Epithelial cell of proximal tubule (primary cell): ENCODE results near the gene GRM2. TPM values are rescaled to one million over a fixed set of nuclear protein-coding genes. Genes with fewer than 3 reads are reported as not detected.

Source experiments
- DNase-seq: peaks from one replicate; pipeline ENCODE4 v3.0.0-alpha.2; 2011; ENCODE audit warnings: low read depth
- H3K4me3 ChIP-seq: 2 replicates; pipeline ENCODE4 v1.5.1; 2011; ENCODE audit warnings: low read depth, mild to moderate bottlenecking, low read length
- total RNA-seq: library from RNA; depleted of rRNA; stranded (reverse); fragments of >200 nt; gene quantifications from 2 replicates; pipeline ENCODE4 v1.2.3, GENCODE V29; 2015
- TF ChIP-seq, protein P1 (sequence below): conservative IDR thresholded peaks from 2 replicates; pipeline ENCODE4 v1.5.1; 2012; ENCODE audit warnings: low read depth, mild to moderate bottlenecking, low read length

Gene GRM2
- total RNA-seq, 1 donor from 2014 or later: not detected

DNA sequence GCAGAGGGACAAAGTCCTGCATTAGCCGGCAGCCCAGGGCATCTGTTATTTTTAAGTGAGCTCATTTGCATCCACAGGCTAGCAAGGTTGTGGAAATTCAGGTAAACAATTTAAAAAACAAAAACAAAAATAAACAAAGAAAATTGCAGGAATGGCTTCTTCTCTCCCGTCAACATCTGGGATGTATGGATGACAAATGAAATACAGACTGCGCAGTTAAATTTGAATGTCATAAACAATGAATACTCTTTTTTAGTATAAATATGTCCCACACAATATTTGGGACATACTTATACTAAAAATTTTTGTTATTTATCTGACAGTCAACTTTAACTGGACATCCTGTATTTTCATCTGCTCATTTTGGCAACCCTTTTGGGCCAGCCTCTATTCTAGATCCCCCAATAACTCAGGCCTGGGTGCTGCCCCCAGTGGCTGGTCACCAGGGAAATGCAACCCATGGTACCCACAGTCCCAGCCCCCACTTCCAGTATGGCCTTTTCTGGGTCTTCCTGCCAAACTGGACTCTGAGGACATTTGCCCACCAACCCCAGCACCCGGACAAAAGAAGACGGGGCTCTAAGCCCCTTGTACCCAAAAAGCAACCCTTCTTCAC lies 12.7 kb downstream of the GRM2 start:
- no peak overlapping the region for H3K4me3 ChIP-seq
- no peak for DNase-seq
- TF ChIP-seq, protein P1, sequence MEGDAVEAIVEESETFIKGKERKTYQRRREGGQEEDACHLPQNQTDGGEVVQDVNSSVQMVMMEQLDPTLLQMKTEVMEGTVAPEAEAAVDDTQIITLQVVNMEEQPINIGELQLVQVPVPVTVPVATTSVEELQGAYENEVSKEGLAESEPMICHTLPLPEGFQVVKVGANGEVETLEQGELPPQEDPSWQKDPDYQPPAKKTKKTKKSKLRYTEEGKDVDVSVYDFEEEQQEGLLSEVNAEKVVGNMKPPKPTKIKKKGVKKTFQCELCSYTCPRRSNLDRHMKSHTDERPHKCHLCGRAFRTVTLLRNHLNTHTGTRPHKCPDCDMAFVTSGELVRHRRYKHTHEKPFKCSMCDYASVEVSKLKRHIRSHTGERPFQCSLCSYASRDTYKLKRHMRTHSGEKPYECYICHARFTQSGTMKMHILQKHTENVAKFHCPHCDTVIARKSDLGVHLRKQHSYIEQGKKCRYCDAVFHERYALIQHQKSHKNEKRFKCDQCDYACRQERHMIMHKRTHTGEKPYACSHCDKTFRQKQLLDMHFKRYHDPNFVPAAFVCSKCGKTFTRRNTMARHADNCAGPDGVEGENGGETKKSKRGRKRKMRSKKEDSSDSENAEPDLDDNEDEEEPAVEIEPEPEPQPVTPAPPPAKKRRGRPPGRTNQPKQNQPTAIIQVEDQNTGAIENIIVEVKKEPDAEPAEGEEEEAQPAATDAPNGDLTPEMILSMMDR: no peak

DNA sequence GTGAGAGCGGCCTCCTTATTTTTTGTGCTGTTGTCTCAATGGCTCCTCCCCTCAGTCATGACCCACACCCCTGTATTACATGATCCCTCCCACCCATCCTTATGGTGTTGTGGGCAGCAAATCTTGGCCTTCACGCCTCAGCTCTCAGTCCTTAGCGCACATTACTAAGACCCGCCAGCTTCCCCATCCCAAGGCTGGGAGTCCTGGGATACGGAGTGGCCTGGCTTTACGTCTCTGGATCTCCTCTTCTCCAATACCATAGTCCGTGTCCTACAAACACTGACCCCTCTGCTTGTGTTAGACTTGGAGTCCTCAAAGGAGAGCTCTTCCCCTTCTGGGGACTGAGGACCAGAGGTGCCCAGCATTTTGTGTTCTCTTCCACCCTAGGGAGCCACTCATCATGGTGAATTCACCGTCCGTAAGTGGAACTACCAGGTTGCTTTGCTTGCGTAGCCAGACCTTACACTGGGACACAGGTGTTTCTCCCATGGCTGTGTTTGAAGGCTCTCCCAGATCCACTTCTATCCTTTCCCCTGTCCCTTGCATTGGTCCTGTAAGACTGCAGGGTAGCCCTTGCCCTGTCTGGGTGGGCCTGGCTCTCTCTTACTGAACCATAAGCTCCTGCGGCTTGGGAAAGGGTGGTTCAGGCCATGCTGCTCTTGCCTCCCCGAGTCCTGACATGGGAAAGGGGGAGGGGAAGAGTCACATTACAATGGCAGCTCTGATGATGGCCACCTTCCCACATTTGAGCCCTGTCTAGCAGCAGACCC lies 13.6 kb downstream of the GRM2 start:
- no peak for DNase-seq
- no peak overlapping the region for H3K4me3 ChIP-seq
- TF ChIP-seq, protein P1: no peak

DNA sequence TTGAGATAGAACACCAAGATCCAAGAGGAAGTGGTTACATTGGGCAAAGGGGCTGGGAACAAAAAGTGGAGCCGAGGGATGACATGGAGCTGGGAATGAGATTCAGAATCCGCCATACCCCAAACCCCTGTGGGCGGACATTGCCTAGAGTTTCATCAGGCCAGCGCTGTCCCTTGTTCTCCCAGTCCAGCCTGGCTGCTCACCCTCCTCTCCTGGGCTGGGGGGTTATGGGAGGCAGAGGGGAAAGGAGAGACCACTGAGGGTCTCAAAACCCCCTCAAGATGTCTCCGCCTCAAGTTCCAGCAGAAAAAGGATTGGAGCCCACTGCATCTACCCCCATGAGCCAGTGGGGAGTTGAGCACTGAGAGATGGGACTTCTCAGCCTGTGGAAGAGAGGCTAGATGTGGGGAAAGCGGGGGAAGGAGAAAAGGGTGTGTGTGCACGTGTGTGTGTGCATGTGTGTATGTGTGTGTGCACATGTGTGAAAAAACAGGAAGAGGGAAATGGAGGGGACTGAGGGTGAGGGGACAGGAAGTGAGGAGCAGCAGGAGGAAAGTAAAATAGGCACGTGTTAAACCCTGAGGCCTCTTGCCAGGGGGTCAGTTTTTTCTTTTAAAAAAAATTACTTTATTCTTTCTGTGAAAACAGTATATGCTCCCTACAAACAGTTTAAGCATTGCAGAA lies 14.3 kb downstream of the GRM2 start:
- H3K4me3 ChIP-seq: no peak overlapping the region
- DNase-seq: no peak
- TF ChIP-seq, protein P1: no peak

DNA sequence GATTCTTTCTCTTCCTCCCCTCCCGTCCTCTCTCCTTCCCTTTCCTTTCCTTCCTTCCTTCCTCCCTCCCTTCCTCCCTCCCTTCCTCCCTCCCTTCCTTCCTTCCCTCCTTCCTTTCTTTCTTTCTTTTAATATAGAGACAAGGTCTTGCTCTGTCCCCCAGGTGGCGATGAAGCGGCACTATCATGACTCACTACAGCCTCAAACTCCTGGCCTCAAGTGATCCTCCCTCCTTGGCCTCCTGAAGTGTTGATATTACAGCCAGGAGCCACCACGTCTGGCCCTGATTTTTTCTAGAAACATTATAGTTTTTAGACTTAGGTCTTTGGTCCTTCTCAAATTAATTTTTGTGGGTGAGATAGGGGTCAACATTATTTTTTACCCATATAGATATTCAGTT lies 15.5 kb downstream of the GRM2 start:
- TF ChIP-seq, protein P1: peak; percentile 19
- DNase-seq: no peak
- H3K4me3 ChIP-seq: no peak overlapping the region

DNA sequence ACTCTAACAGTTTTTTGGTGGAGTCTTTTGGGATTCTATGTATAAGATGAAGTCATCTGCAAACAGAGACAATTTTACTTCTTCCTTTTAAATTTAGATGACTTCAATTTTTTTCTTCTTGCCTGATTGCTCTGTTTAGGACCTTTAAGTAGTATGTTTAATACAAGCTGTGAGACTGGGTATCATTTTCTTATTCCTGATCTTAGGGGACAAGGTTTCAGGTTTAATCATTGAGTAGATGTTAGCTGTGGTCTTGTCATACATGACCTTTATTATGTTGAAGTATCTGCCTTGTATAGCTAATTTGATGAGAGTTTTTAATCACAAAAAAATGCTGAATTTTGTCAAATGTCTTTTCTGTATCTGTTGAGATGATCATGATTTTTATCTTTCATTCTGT lies 20.6 kb downstream of the GRM2 start:
- no peak for DNase-seq
- no peak overlapping the region for H3K4me3 ChIP-seq
- TF ChIP-seq, protein P1: no peak

DNA sequence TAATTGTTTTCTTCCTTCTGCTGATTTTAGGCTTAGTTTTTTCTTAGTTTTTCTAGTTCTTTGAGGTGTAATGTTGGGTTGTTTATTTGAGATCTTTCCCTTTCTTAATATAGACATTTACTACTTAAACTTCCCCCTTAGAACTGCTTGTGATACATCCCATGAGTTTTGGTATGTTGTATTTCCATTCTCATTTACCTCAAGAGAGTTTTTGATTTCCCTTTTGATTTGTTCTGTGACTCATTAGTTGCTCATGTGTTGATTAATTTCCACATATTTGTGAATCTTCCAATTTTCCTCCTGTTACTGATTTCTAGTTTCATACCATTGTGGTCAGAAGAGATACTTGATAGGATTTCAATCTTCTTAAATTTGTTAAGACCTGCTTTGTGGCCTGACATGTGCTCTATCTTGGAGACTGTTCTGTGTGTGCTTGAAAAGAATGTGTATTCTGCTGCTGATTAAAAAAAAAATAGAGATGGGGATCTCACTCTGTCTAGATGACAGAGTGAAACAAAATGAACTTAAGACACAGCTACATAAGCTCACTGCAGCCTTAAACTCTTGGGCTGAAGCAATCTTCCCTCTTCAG lies 22.3 kb downstream of the GRM2 start:
- DNase-seq: no peak
- TF ChIP-seq, protein P1: no peak
- no peak overlapping the region for H3K4me3 ChIP-seq
